AG09309 (cell line): ENCODE data around the gene LDLRAD3.
"Not testable (repeated sequence)": the region's sequence is repeated elsewhere in the genome, so short reads cannot be mapped to it uniquely, and the experiment has no call there.

ENCODE experiments used
- DNase-seq: peaks from one replicate; pipeline ENCODE4 v3.0.0-alpha.2; 2010; ENCODE audit warnings: low read depth
- H3K4me3 ChIP-seq: 2 replicates; pipeline ENCODE4 v1.5.1; 2011; ENCODE audit warnings: mild to moderate bottlenecking, low read depth, low read length, moderate library complexity; ENCODE audit not compliant: control insufficient read depth
- CTCF ChIP-seq: IDR thresholded peaks from 2 replicates; pipeline ENCODE4 v1.5.1; 2011; ENCODE audit warnings: mild to moderate bottlenecking, low read depth, low read length, inconsistent platforms; ENCODE audit not compliant: insufficient read depth, control insufficient read depth; ENCODE audit errors: missing control alignments

LDLRAD3 gene

GRCh38 chr11:35907648-35908431, 36.0 kb upstream of the LDLRAD3 start:
- TF ChIP-seq CTCF: no peak
- no peak for DNase-seq
- H3K4me3 ChIP-seq: no peak overlapping the region

GRCh38 chr11:35908432-35908771, 35.5 kb upstream of the LDLRAD3 start:
- DNase-seq: not testable (repeated sequence)

GRCh38 chr11:35909511-35910265, 34.2 kb upstream of the LDLRAD3 start:
- DNase-seq: no peak
- H3K4me3 ChIP-seq: no peak overlapping the region
- TF ChIP-seq CTCF: no peak

More at GRCh38 chr11:35908432-35908771, 35.5 kb upstream of the LDLRAD3 start:
- not testable (repeated sequence) for H3K4me3 ChIP-seq

- H3K4me3 ChIP-seq: no peak overlapping the region
- no peak for TF ChIP-seq CTCF
- DNase-seq: no peak
Observed at GRCh38 chr11:35911013-35911412, 32.8 kb upstream of the LDLRAD3 start.

- DNase-seq: no peak
- no peak overlapping the region for H3K4me3 ChIP-seq
- no peak for TF ChIP-seq CTCF
Observed at GRCh38 chr11:35911616-35912165, 32.2 kb upstream of the LDLRAD3 start.

- H3K4me3 ChIP-seq, DNase-seq: not testable (repeated sequence)
Observed at GRCh38 chr11:35912436-35912835, 31.4 kb upstream of the LDLRAD3 start.

- no peak for TF ChIP-seq CTCF
- no peak for DNase-seq
- no peak overlapping the region for H3K4me3 ChIP-seq
Observed at GRCh38 chr11:35912883-35913624, 30.8 kb upstream of the LDLRAD3 start.
